SK-N-SH (cell line): Measurements from ENCODE around the gene ERMAP. TPM values are rescaled to one million over a fixed set of nuclear protein-coding genes. Genes with fewer than 3 reads are reported as not detected.

ENCODE experiments used
- CTCF ChIA-PET: fragments of 300-600, 350-600 bp; formaldehyde crosslinking; extraction: SDS; loops from one replicate; lab custom pipeline; 2021; lab: Yijun Ruan, JAX
- POLR2A ChIA-PET: fragments of 350-600 bp; sonication (Branson Sonifier 250); formaldehyde crosslinking; extraction: SDS; loops from one replicate; lab custom pipeline; 2020; ENCODE audit warnings: antibody characterized with exemption, inconsistent platforms; lab: Yijun Ruan, JAX
- DNase-seq: peaks from one replicate; pipeline ENCODE4 v3.0.0; 2012
- H2AFZ ChIP-seq: fragments of 200-600 bp; sonication (generic); 2 replicates; pipeline ENCODE4 v1.8.1; 2016; ENCODE audit warnings: antibody characterized with exemption, mild to moderate bottlenecking, low read depth
- H3F3A ChIP-seq: fragments of 200-600 bp; sonication (generic); replicated peaks from 2 replicates; pipeline ENCODE3; 2016; ENCODE audit warnings: antibody characterized with exemption, mild to moderate bottlenecking; ENCODE audit not compliant: insufficient read depth
- H3K27ac ChIP-seq, 2 experiments: fragments of 200-500 bp in 1 of 2; fragments of 200-600 bp in 1 of 2; sonication (Bioruptor generic) in 1 of 2; sonication (generic), shearing (Covaris generic) in 1 of 2; 2 replicates each; pipeline versions ENCODE4 v1.5.1 to v1.6.1; 2014 to 2016; ENCODE audit warnings: low read depth in 2 of 2, inconsistent platforms in 1 of 2, low read length in 1 of 2, mild to moderate bottlenecking in 1 of 2, mixed read lengths in 1 of 2
- H3K27me3 ChIP-seq: fragments of 200-600 bp; sonication (generic), shearing (Covaris generic); 2 replicates; pipeline ENCODE4 v1.6.1; 2016; ENCODE audit warnings: mixed run types; ENCODE audit not compliant: insufficient read depth
- H3K36me3 ChIP-seq, 2 experiments: fragments of 200-500 bp in 1 of 2; fragments of 200-600 bp in 1 of 2; sonication (Bioruptor generic) in 1 of 2; sonication (generic) in 1 of 2; replicated peaks in 1 of 2; 2 replicates each; pipeline versions ENCODE3 to v1.5.1; 2014 to 2016; ENCODE audit warnings: low read length in 1 of 2, mild to moderate bottlenecking in 1 of 2; ENCODE audit not compliant: insufficient read depth in 2 of 2, control insufficient read depth in 1 of 2
- H3K4me1 ChIP-seq, 2 experiments: fragments of 200-500 bp in 1 of 2; fragments of 200-600 bp in 1 of 2; sonication (Bioruptor generic) in 1 of 2; sonication (generic), shearing (Covaris generic) in 1 of 2; 2 replicates each; pipeline versions ENCODE4 v1.5.1 to v1.6.1; 2014 to 2016; ENCODE audit warnings: low read depth in 1 of 2, low read length in 1 of 2, mixed run types in 1 of 2; ENCODE audit not compliant: insufficient read depth in 2 of 2, control insufficient read depth in 1 of 2
- H3K4me2 ChIP-seq: fragments of 200-600 bp; sonication (generic), shearing (Covaris generic); 2 replicates; pipeline ENCODE4 v1.6.1; 2017; ENCODE audit warnings: mixed run types
- H3K4me3 ChIP-seq, 2 experiments: fragments of 200-500 bp in 1 of 2; fragments of 200-600 bp in 1 of 2; sonication (Bioruptor generic) in 1 of 2; sonication (generic), shearing (Covaris generic) in 1 of 2; 2 replicates each; pipeline versions ENCODE4 v1.5.1 to v1.8.1; 2014 to 2016; ENCODE audit warnings: low read depth in 2 of 2, inconsistent platforms in 1 of 2, low read length in 1 of 2, mild to moderate bottlenecking in 1 of 2, mixed read lengths in 1 of 2, moderate library complexity in 1 of 2
- H3K79me2 ChIP-seq: fragments of 200-600 bp; sonication (generic); 2 replicates; pipeline ENCODE4 v1.8.1; 2017; ENCODE audit warnings: mild to moderate bottlenecking; ENCODE audit not compliant: insufficient read depth
- H3K9ac ChIP-seq: fragments of 200-600 bp; sonication (generic); 2 replicates; pipeline ENCODE4 v1.6.1; 2017; ENCODE audit warnings: mixed run types
- H3K9me2 ChIP-seq: fragments of 200-600 bp; sonication (generic); 2 replicates; pipeline ENCODE4 v1.6.1; 2017; ENCODE audit warnings: mixed run types
- H3K9me3 ChIP-seq: fragments of 200-600 bp; sonication (generic); 2 replicates; pipeline ENCODE4 v1.6.1; 2017; ENCODE audit warnings: mixed run types, mild to moderate bottlenecking, moderate library complexity
- H4K20me1 ChIP-seq: fragments of 200-600 bp; sonication (generic); 2 replicates; pipeline ENCODE4 v1.6.1; 2017; ENCODE audit warnings: mild to moderate bottlenecking, mixed run types; ENCODE audit not compliant: insufficient read depth
- CTCF ChIP-seq: fragments of 200-600 bp; sonication (generic); IDR thresholded peaks from 2 replicates; pipeline ENCODE4 v1.6.1; 2017; ENCODE audit warnings: antibody characterized with exemption, mild to moderate bottlenecking, moderate library complexity
- ELF1 ChIP-seq: IDR thresholded peaks from 2 replicates; pipeline ENCODE4 v1.4.0; 2012
- EP300 ChIP-seq, 2 experiments: IDR thresholded peaks; 2 replicates each; pipeline versions ENCODE4 v1.4.0 to v1.6.1; 2012; ENCODE audit warnings: borderline replicate concordance in 1 of 2, low read depth in 1 of 2, low read length in 1 of 2
- FOSL2 ChIP-seq: IDR thresholded peaks from 2 replicates; pipeline ENCODE4 v1.4.0; 2012; ENCODE audit warnings: low read depth, mild to moderate bottlenecking, moderate library complexity, borderline replicate concordance
- FOXJ3 ChIP-seq: sonication (generic); formaldehyde crosslinking; IDR thresholded peaks from 2 replicates; pipeline ENCODE4 v1.5.1; 2020; ENCODE audit warnings: mild to moderate bottlenecking, missing genetic modification reagents
- GABPA ChIP-seq: IDR thresholded peaks from 2 replicates; pipeline ENCODE4 v1.4.0; 2012; ENCODE audit warnings: low read depth, mild to moderate bottlenecking
- IRF3 ChIP-seq: fragments of 150-350 bp; IDR thresholded peaks from 2 replicates; pipeline ENCODE4 v1.6.1; 2016; ENCODE audit warnings: mild to moderate bottlenecking, low read depth, low read length
- NRF1 ChIP-seq: IDR thresholded peaks from 2 replicates; pipeline ENCODE4 v1.6.1; 2012; ENCODE audit warnings: low read depth, mild to moderate bottlenecking, low read length
- PBX3 ChIP-seq: IDR thresholded peaks from 2 replicates; pipeline ENCODE4; 2012
- POLR2AphosphoS5 ChIP-seq: IDR thresholded peaks from 2 replicates; pipeline ENCODE4 v1.6.1; 2012; ENCODE audit warnings: low read depth, low read length
- RAD21 ChIP-seq: IDR thresholded peaks from 2 replicates; pipeline ENCODE4 v1.6.1; 2012; ENCODE audit warnings: mild to moderate bottlenecking, low read length
- RFX5 ChIP-seq: IDR thresholded peaks from 2 replicates; pipeline ENCODE4 v1.6.1; 2012; ENCODE audit warnings: mild to moderate bottlenecking, improper control_type of control experiment, low read length
- RXRA ChIP-seq: IDR thresholded peaks from 2 replicates; pipeline ENCODE4 v1.4.0; 2012; ENCODE audit warnings: low read depth, mild to moderate bottlenecking, borderline replicate concordance
- TAF1 ChIP-seq: IDR thresholded peaks from 2 replicates; pipeline ENCODE4 v1.6.1; 2012; ENCODE audit warnings: low read depth, mild to moderate bottlenecking, low read length, moderate library complexity, borderline replicate concordance
- USF1 ChIP-seq: IDR thresholded peaks from 2 replicates; pipeline ENCODE4 v1.4.0; 2012; ENCODE audit warnings: low read depth, borderline replicate concordance
- WGBS: methylation state at CpG from one replicate; pipeline ENCODE4 v1.1.6; 2017; ENCODE audit warnings: low lambda C conversion rate; 5-methylcytosine and 5-hydroxymethylcytosine counted together
- polyA plus RNA-seq, 3 experiments: library from polyadenylated mRNA; depleted of rRNA; stranded (reverse); fragments of >200 nt; gene quantifications; 2 replicates each; pipeline ENCODE4 v1.2.3, GENCODE V29; 2012

The ERMAP gene
- polyA plus RNA-seq, 1 of the 3 experiments (the other 2 are of a cell fraction) = 10.4 TPM

GRCh38 chr1:42880384-42880783 lies 63.5 kb downstream of the ERMAP start:
- Histone ChIP-seq H4K20me1 (no peaks in the 10 kb centered on the region), H3K4me2 (no peak overlapping the region), H2AFZ (no peak overlapping the region), H3K9me3 (no peaks in the 10 kb centered on the region), H3K9ac (no peak overlapping the region), H3K79me2 (no peaks in the 10 kb centered on the region), H3K4me1 (no peaks in the 10 kb centered on the region), H3K4me3 (no peak overlapping the region), H3K27ac (no peak overlapping the region), H3F3A (no peaks in the 10 kb centered on the region), H3K27me3 (no peaks in the 10 kb centered on the region; the same call in 1 of the 2 replicates), H3K9me2 (no peaks in the 10 kb centered on the region), H3K36me3 (no peaks in the 10 kb centered on the region)
- POLR2A ChIA-PET = no interaction called here
- WGBS = 30% methylated on average over 2 of the region's 4 CpGs
- CTCF ChIA-PET = interaction anchor here (0.8 to 1.2 kb wide), 2 partner anchors 33 to 34 kb away, joined by 3 read pairs; partner anchors contain the start of gene ZNF691
- no peak for DNase-seq
- no peak for TF ChIP-seq IRF3
- no peak for TF ChIP-seq RXRA
- no peak for TF ChIP-seq POLR2AphosphoS5

- WGBS = 67% methylated on average over 8 of the region's 16 CpGs
- Histone ChIP-seq H2AFZ (no peak overlapping the region), H3K4me2 (no peak overlapping the region), H3K79me2 (no peaks in the 10 kb centered on the region), H3K36me3 (no peaks in the 10 kb centered on the region), H3K27ac (no peak overlapping the region), H3K27me3 (no peaks in the 10 kb centered on the region; the same call in 1 of the 2 replicates), H3K4me3 (no peak overlapping the region), H4K20me1 (no peaks in the 10 kb centered on the region), H3K9me2 (no peaks in the 10 kb centered on the region), H3K9ac (no peak overlapping the region), H3K4me1 (no peaks in the 10 kb centered on the region), H3F3A (no peaks in the 10 kb centered on the region), H3K9me3 (no peaks in the 10 kb centered on the region)
- no peak for DNase-seq
- CTCF ChIA-PET = no interaction called here
- TF ChIP-seq RFX5 (no peak), EP300 (IDR thresholded peaks at IDR 0.05; ENCODE audit: borderline replicate concordance in 1 of 2, low read depth in 1 of 2, low read length in 1 of 2) (no peak), NRF1 (no peak), FOXJ3 (CRISPR knock-in tag) (no peak), PBX3 (no peak)
- POLR2A ChIA-PET = no interaction called here
Measured at GRCh38 chr1:42886046-42886739, 69.3 kb downstream of the ERMAP start.

GRCh38 chr1:42886800-42887199 lies 69.9 kb downstream of the ERMAP start:
- no peaks in the 10 kb centered on the region for H3K9me2 ChIP-seq
- H3K27me3 ChIP-seq = no peaks in the 10 kb centered on the region; the same call in 1 of the 2 replicates
- ChIA-PET CTCF (no interaction called here), POLR2A (no interaction called here)
- H3K4me2 ChIP-seq = no peak overlapping the region
- H2AFZ ChIP-seq = no peak overlapping the region
- no peaks in the 10 kb centered on the region for H3K36me3 ChIP-seq
- H4K20me1 ChIP-seq = no peaks in the 10 kb centered on the region
- H3K4me1 ChIP-seq = no peaks in the 10 kb centered on the region
- no peak overlapping the region for H3K27ac ChIP-seq
- H3K4me3 ChIP-seq = no peak overlapping the region
- H3K79me2 ChIP-seq = no peaks in the 10 kb centered on the region
- H3K9me3 ChIP-seq = no peaks in the 10 kb centered on the region
- WGBS = 79% methylated on average over 20 of the region's 21 CpGs
- H3K9ac ChIP-seq = no peak overlapping the region
- no peaks in the 10 kb centered on the region for H3F3A ChIP-seq
- peak; percentile 15 for DNase-seq
- no peak for TF ChIP-seq RAD21
- no peak for TF ChIP-seq NRF1
- no peak for TF ChIP-seq RFX5
- no peak for TF ChIP-seq USF1
- TF ChIP-seq TAF1 = no peak
- no peak for TF ChIP-seq GABPA
- TF ChIP-seq IRF3 = no peak
- TF ChIP-seq CTCF = no peak
- no peak for TF ChIP-seq ELF1
- TF ChIP-seq FOXJ3 (CRISPR knock-in tag) = no peak
- no peak for TF ChIP-seq FOSL2
